Measurements from ENCODE around the gene CCM2L. TPM values are rescaled to one million over a fixed set of nuclear protein-coding genes. Genes with fewer than 3 reads are reported as not detected.

The CCM2L gene
- total and polyA plus RNA-seq, 2 donors (not counting 3 experiments of a cell fraction or from before 2014, with no cell fraction given), result 10.8 to 13.4 TPM

- no peaks in the 10 kb centered on the region for H3K36me3 ChIP-seq (ENCODE audit: control insufficient read depth in 2 of 2, extremely low read depth in 1 of 2, insufficient read depth in 2 of 2, low read length in 2 of 2)
- H3K27me3 ChIP-seq (ENCODE audit: control insufficient read depth in 2 of 2, insufficient read depth in 2 of 2, low read length in 2 of 2), result peaks cover under 1 to 4% of the 10 kb centered on the region in 2 experiments
- CTCF ChIA-PET, result no interaction called here
Measured at GRCh38 chr20:32075534-32075933, 65.3 kb downstream of the CCM2L start.

GRCh38 chr20:32077190-32077589 is 67.0 kb downstream of the CCM2L start:
- DNase-seq (ENCODE audit: low read depth, low spot score) (no peak), FAIRE-seq (no peak)
- CTCF ChIA-PET, result no interaction called here
- Histone ChIP-seq H3K4me2 (ENCODE audit: insufficient read depth, low read length) (no peak overlapping the region), H3K27me3 (ENCODE audit: control insufficient read depth in 2 of 2, insufficient read depth in 2 of 2, low read length in 2 of 2) (peaks cover 3 to 4% of the 10 kb centered on the region in 2 experiments), H3K4me1 (ENCODE audit: control insufficient read depth, extremely low read depth, insufficient read depth, low read length) (peaks cover 6% of the 10 kb centered on the region), H3K36me3 (ENCODE audit: control insufficient read depth in 2 of 2, extremely low read depth in 1 of 2, insufficient read depth in 2 of 2, low read length in 2 of 2) (no peaks in the 10 kb centered on the region), H3K9me1 (replicated peaks; ENCODE audit: control insufficient read depth, extremely low read depth, insufficient read depth, low read length) (no peaks in the 10 kb centered on the region), H3K4me3 (replicated peaks in 1 of 3; ENCODE audit: insufficient read depth in 1 of 3, low read depth in 1 of 3, low read length in 3 of 3) (no peak overlapping the region), H3K27ac (ENCODE audit: insufficient read depth, low read depth, low read length) (no peak overlapping the region), H3K9ac (replicated peaks; ENCODE audit: extremely low read depth, insufficient read depth, low read length) (no peak overlapping the region), H3K9me3 (replicated peaks; ENCODE audit: control insufficient read depth, insufficient read depth, low read length) (no peaks in the 10 kb centered on the region), H2AFZ (ENCODE audit: low read depth, low read length) (no peak overlapping the region), H4K20me1 (replicated peaks; ENCODE audit: control insufficient read depth, extremely low read depth, insufficient read depth, low read length) (no peaks in the 10 kb centered on the region), H3K79me2 (ENCODE audit: control insufficient read depth, insufficient read depth, low read length) (no peaks in the 10 kb centered on the region)
- POLR2A ChIA-PET, result no interaction called here
- intact Hi-C loops (cut with micrococcal nuclease), result no loop called here
- dilution Hi-C loops (cut with MboI; ENCODE audit: extremely low pct_ligation_motif_present, low sequenced_read_pairs), result no loop called here
- TF ChIP-seq GATA2 (IDR thresholded peaks at IDR 0.05; ENCODE audit: insufficient read depth, insufficient read length, low read depth, low read length), result no peak
- TF ChIP-seq POLR2AphosphoS5 (IDR thresholded peaks at IDR 0.05; ENCODE audit: insufficient read depth, low read depth, low read length), result no peak
- no peak for TF ChIP-seq EZH2 (IDR thresholded peaks at IDR 0.05; ENCODE audit: borderline replicate concordance, low read depth, low read length, severe bottlenecking)
- no peak for TF ChIP-seq JUN (IDR thresholded peaks at IDR 0.05; ENCODE audit: borderline replicate concordance, insufficient read depth, insufficient read length, low read depth)
- TF ChIP-seq, protein P1, sequence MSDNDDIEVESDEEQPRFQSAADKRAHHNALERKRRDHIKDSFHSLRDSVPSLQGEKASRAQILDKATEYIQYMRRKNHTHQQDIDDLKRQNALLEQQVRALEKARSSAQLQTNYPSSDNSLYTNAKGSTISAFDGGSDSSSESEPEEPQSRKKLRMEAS (IDR thresholded peaks at IDR 0.05; ENCODE audit: insufficient read depth, insufficient read length), result no peak
- TF ChIP-seq MYC (IDR thresholded peaks at IDR 0.05; ENCODE audit: low read depth, low read length), result no peak
- no peak for TF ChIP-seq FOS (IDR thresholded peaks at IDR 0.05; ENCODE audit: borderline replicate concordance, insufficient read depth, low read length)
- no peak for TF ChIP-seq POLR2A (IDR thresholded peaks at IDR 0.05; ENCODE audit: low read depth, low read length)
- no peak for TF ChIP-seq CTCF (IDR thresholded peaks at IDR 0.05; ENCODE audit: extremely low read depth in 1 of 2, insufficient read depth in 1 of 2, low read depth in 1 of 2, low read length in 2 of 2)
- BruUV-seq (replicated peaks), result no TSS peak

More at GRCh38 chr20:32075534-32075933, 65.3 kb downstream of the CCM2L start:
- no TSS peak for BruUV-seq (replicated peaks)
- no peaks in the 10 kb centered on the region for H3K79me2 ChIP-seq (ENCODE audit: control insufficient read depth, insufficient read depth, low read length)
- H2AFZ ChIP-seq (ENCODE audit: low read depth, low read length), result no peak overlapping the region
- no peak overlapping the region for H3K4me3 ChIP-seq (replicated peaks in 1 of 3; ENCODE audit: insufficient read depth in 1 of 3, low read depth in 1 of 3, low read length in 3 of 3)
- no peaks in the 10 kb centered on the region for H3K9me3 ChIP-seq (replicated peaks; ENCODE audit: control insufficient read depth, insufficient read depth, low read length)
- intact Hi-C loops (cut with micrococcal nuclease), result no loop called here
- H3K9me1 ChIP-seq (replicated peaks; ENCODE audit: control insufficient read depth, extremely low read depth, insufficient read depth, low read length), result no peaks in the 10 kb centered on the region
- POLR2A ChIA-PET, result no interaction called here
- H3K4me1 ChIP-seq (ENCODE audit: control insufficient read depth, extremely low read depth, insufficient read depth, low read length), result peaks cover 6% of the 10 kb centered on the region
- no peak overlapping the region for H3K9ac ChIP-seq (replicated peaks; ENCODE audit: extremely low read depth, insufficient read depth, low read length)
- H3K4me2 ChIP-seq (ENCODE audit: insufficient read depth, low read length), result no peak overlapping the region
- TF ChIP-seq CTCF (IDR thresholded peaks at IDR 0.05; ENCODE audit: extremely low read depth in 1 of 2, insufficient read depth in 1 of 2, low read depth in 1 of 2, low read length in 2 of 2) (no peak), JUN (IDR thresholded peaks at IDR 0.05; ENCODE audit: borderline replicate concordance, insufficient read depth, insufficient read length, low read depth) (no peak), GATA2 (IDR thresholded peaks at IDR 0.05; ENCODE audit: insufficient read depth, insufficient read length, low read depth, low read length) (no peak)
- FAIRE-seq (no peak), DNase-seq (ENCODE audit: low read depth, low spot score) (no peak)
- H3K27ac ChIP-seq (ENCODE audit: insufficient read depth, low read depth, low read length), result no peak overlapping the region
- dilution Hi-C loops (cut with MboI; ENCODE audit: extremely low pct_ligation_motif_present, low sequenced_read_pairs), result no loop called here
- no peaks in the 10 kb centered on the region for H4K20me1 ChIP-seq (replicated peaks; ENCODE audit: control insufficient read depth, extremely low read depth, insufficient read depth, low read length)

Measured in endothelial cell of umbilical vein (primary cell).